ENCODE results near the gene GLYATL1B.
"Not testable (repeated sequence)": the region's sequence is repeated elsewhere in the genome, so short reads cannot be mapped to it uniquely, and the experiment has no call there.

Gene GLYATL1B

DNA sequence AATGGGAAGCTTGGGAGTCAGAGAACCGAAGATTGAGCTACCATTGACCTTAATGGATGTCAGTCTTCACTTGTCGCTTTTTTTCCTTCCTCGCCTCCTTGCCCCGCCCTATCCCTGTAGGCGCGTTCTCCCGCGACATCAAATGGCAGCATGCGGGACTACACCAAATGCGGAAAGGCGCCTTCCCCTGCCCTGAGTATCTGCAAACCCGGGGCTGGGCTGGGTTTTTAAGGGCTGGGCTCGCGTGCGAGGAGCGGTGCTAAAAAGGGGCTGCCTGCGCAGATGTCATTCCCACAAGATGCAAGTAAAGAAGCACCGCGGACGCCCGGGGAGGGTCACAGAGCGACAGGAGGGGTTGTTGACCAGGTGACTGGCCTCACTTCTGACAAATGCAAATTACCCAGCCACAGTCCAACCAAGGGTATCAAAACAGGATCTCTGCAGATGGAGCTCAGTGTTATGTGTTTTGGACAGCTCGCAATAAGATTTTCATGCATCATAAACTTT, 16.2 kb downstream of the GLYATL1B start:
- no peak overlapping the region for H3K9ac ChIP-seq (ENCODE audit: low read length)
- no peaks in the 10 kb centered on the region for H3K9me3 ChIP-seq (ENCODE audit: control insufficient read depth, low read depth, low read length)
- peaks cover 8% of the 10 kb centered on the region for H3K27me3 ChIP-seq (ENCODE audit: control insufficient read depth, insufficient read depth, low read length)
- no peak overlapping the region for H3K27ac ChIP-seq (ENCODE audit: low read length)
- H3K36me3 ChIP-seq (ENCODE audit: control insufficient read depth, low read depth, low read length) = no peaks in the 10 kb centered on the region
- peaks cover 16% of the 10 kb centered on the region for H3K4me1 ChIP-seq (ENCODE audit: control insufficient read depth, low read depth, low read length)
- H3K4me3 ChIP-seq (ENCODE audit: low read length) = peak overlapping the region; percentile 40

- Histone ChIP-seq H3K9ac (ENCODE audit: low read length) (peak within 1 kb of the TSS; percentile 74), H3K27ac (ENCODE audit: low read length) (no peak within 1 kb of the TSS), H3K27me3 (ENCODE audit: control insufficient read depth, insufficient read depth, low read length) (peaks cover 19% of the 10 kb centered on the region), H3K4me3 (ENCODE audit: low read length) (peak within 1 kb of the TSS; percentile 81), H3K4me1 (ENCODE audit: control insufficient read depth, low read depth, low read length) (peaks cover 17% of the 10 kb centered on the region), H3K36me3 (ENCODE audit: control insufficient read depth, low read depth, low read length) (peaks cover 24% of the 10 kb centered on the region), H3K9me3 (ENCODE audit: control insufficient read depth, low read depth, low read length) (no peaks in the 10 kb centered on the region)
Observed at GRCh38 chr11:59106363-59107336, 20.5 kb downstream of the GLYATL1B start, which contains the start of gene FAM111B. Gene FAM111B (plus strand): TSS chr11:59107237. CDS start chr11:59109626, 2,389 bp downstream.

GRCh38 chr11:59107721-59108120, 21.6 kb downstream of the GLYATL1B start:
- H3K27ac ChIP-seq (ENCODE audit: low read length); H3K9me3 ChIP-seq (ENCODE audit: control insufficient read depth, low read depth, low read length): not testable (repeated sequence)
- Histone ChIP-seq H3K27me3 (ENCODE audit: control insufficient read depth, insufficient read depth, low read length) (peaks cover 19% of the 10 kb centered on the region), H3K36me3 (ENCODE audit: control insufficient read depth, low read depth, low read length) (peaks cover 32% of the 10 kb centered on the region), H3K9ac (ENCODE audit: low read length) (peak overlapping the region; percentile 74), H3K4me1 (ENCODE audit: control insufficient read depth, low read depth, low read length) (peaks cover 17% of the 10 kb centered on the region), H3K4me3 (ENCODE audit: low read length) (peak overlapping the region; percentile 81)

- Histone ChIP-seq H3K9me3 (ENCODE audit: control insufficient read depth, low read depth, low read length) (no peaks in the 10 kb centered on the region), H3K27me3 (ENCODE audit: control insufficient read depth, insufficient read depth, low read length) (peaks cover 9% of the 10 kb centered on the region), H3K4me1 (ENCODE audit: control insufficient read depth, low read depth, low read length) (peaks cover 10% of the 10 kb centered on the region), H3K36me3 (ENCODE audit: control insufficient read depth, low read depth, low read length) (peaks cover 42% of the 10 kb centered on the region), H3K4me3 (ENCODE audit: low read length) (no peak overlapping the region), H3K27ac (ENCODE audit: low read length) (no peak overlapping the region), H3K9ac (ENCODE audit: low read length) (no peak overlapping the region)
Observed at GRCh38 chr11:59112494-59112893, 26.4 kb downstream of the GLYATL1B start.

GRCh38 chr11:59114344-59114743, 28.2 kb downstream of the GLYATL1B start:
- H3K36me3 ChIP-seq (ENCODE audit: control insufficient read depth, low read depth, low read length) = peaks cover 38% of the 10 kb centered on the region
- H3K4me3 ChIP-seq (ENCODE audit: low read length) = no peak overlapping the region
- no peak overlapping the region for H3K27ac ChIP-seq (ENCODE audit: low read length)
- peaks cover 7% of the 10 kb centered on the region for H3K9me3 ChIP-seq (ENCODE audit: control insufficient read depth, low read depth, low read length)
- no peaks in the 10 kb centered on the region for H3K4me1 ChIP-seq (ENCODE audit: control insufficient read depth, low read depth, low read length)
- no peak overlapping the region for H3K9ac ChIP-seq (ENCODE audit: low read length)
- H3K27me3 ChIP-seq (ENCODE audit: control insufficient read depth, insufficient read depth, low read length) = no peaks in the 10 kb centered on the region

DNA sequence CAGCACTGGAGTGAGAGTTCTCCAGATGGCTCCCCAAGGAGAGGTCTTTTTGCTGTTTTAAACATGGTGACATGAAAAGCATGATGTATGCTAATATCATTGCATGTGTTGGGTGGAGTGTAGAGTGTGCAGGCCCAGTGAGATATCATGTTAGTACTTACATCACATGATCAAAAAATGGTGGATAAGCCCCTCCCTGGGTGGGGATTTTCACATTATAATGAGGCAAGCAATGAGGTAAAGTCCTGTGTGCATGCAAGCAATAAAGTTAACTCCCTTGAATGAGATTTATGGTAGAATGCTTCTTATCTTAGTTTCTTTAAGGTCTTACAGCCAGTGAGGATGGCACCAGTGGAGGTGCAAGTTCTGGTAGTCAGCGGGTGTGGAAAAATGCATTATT, 29.4 kb downstream of the GLYATL1B start:
- Histone ChIP-seq H3K27ac (ENCODE audit: low read length) (no peak overlapping the region), H3K4me1 (ENCODE audit: control insufficient read depth, low read depth, low read length) (no peaks in the 10 kb centered on the region), H3K4me3 (ENCODE audit: low read length) (no peak overlapping the region), H3K27me3 (ENCODE audit: control insufficient read depth, insufficient read depth, low read length) (no peaks in the 10 kb centered on the region), H3K36me3 (ENCODE audit: control insufficient read depth, low read depth, low read length) (peaks cover 34% of the 10 kb centered on the region), H3K9ac (ENCODE audit: low read length) (no peak overlapping the region), H3K9me3 (ENCODE audit: control insufficient read depth, low read depth, low read length) (peaks cover 11% of the 10 kb centered on the region)

DNA sequence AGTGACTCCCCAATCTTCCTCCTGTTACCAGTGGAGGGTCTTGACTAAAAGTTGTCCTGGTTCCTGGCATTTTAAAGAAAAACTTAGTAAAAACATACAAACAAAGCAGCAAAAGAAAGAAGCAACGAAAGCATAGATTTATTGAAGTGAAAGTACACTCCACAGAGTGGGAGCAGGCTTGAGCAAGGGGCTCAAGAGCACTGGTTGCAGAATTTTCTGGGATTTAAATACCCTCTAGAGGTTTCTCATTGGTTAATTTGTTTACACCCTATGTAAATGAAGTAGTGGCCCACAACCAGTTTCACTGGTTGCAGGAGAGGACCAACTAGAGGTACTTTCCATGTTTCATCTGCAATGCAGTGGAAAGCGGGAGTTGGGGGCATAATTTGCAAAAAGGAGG, 31.7 kb downstream of the GLYATL1B start:
- Histone ChIP-seq H3K27me3 (ENCODE audit: control insufficient read depth, insufficient read depth, low read length) (no peaks in the 10 kb centered on the region), H3K4me1 (ENCODE audit: control insufficient read depth, low read depth, low read length) (no peaks in the 10 kb centered on the region), H3K36me3 (ENCODE audit: control insufficient read depth, low read depth, low read length) (peaks cover 17% of the 10 kb centered on the region), H3K9me3 (ENCODE audit: control insufficient read depth, low read depth, low read length) (peaks cover 14% of the 10 kb centered on the region), H3K9ac (ENCODE audit: low read length) (no peak overlapping the region), H3K4me3 (ENCODE audit: low read length) (no peak overlapping the region), H3K27ac (ENCODE audit: low read length) (no peak overlapping the region)

GRCh38 chr11:59119826-59120225, 33.7 kb downstream of the GLYATL1B start:
- H3K27ac ChIP-seq (ENCODE audit: low read length) = no peak overlapping the region
- peaks cover 29% of the 10 kb centered on the region for H3K9me3 ChIP-seq (ENCODE audit: control insufficient read depth, low read depth, low read length)
- H3K27me3 ChIP-seq (ENCODE audit: control insufficient read depth, insufficient read depth, low read length) = no peaks in the 10 kb centered on the region
- H3K9ac ChIP-seq (ENCODE audit: low read length) = no peak overlapping the region
- H3K4me3 ChIP-seq (ENCODE audit: low read length) = no peak overlapping the region
- H3K36me3 ChIP-seq (ENCODE audit: control insufficient read depth, low read depth, low read length) = peaks cover 24% of the 10 kb centered on the region
- no peaks in the 10 kb centered on the region for H3K4me1 ChIP-seq (ENCODE audit: control insufficient read depth, low read depth, low read length)

DNA sequence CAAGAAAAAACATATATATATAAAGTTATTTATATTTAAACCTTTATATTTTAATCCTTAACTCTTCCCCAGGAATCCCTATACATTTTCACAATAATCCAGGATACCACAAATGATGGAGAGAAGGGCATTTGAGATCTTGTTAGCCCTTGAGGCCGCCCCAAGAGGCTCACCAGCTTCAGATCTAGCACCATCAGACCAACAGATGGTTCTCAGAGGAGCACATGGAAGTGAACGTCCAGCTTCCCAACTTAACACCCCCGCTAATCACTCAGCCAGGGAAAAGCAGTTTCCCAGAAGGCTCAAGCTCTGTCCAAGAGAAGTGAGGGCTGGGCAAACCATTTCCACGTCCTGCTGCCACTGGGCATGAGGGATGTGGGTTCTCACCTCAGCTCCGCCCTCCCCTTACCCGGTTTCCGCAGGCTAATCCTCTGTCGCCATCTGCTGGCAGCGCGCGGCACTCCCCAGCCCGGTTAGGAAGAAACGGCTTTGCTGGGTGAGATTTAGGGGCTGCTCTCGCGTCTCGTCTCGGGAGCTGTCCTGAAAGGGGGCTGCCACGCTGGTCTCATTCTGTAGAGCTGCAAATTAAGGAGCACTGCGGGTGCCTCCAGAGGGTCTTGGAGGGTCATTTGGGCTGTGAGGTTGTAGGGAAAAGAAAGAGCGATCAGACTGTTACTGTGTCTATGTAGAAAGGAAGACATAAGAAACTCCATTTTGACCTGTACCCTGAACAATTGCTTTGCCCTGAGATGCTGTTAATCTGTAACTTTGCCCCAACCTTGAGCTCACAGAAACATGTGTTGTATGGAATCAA, 49.7 kb downstream of the GLYATL1B start:
- Histone ChIP-seq H3K27ac (ENCODE audit: low read length) (no peak overlapping the region), H3K9ac (ENCODE audit: low read length) (no peak overlapping the region), H3K4me1 (ENCODE audit: control insufficient read depth, low read depth, low read length) (no peaks in the 10 kb centered on the region), H3K9me3 (ENCODE audit: control insufficient read depth, low read depth, low read length) (peaks cover 26% of the 10 kb centered on the region), H3K4me3 (ENCODE audit: low read length) (no peak overlapping the region), H3K36me3 (ENCODE audit: control insufficient read depth, low read depth, low read length) (peaks cover 7% of the 10 kb centered on the region), H3K27me3 (ENCODE audit: control insufficient read depth, insufficient read depth, low read length) (no peaks in the 10 kb centered on the region)

GRCh38 chr11:59136551-59136950, 50.4 kb downstream of the GLYATL1B start:
- not testable (repeated sequence) for H3K27me3 ChIP-seq (ENCODE audit: control insufficient read depth, insufficient read depth, low read length); H3K4me1 ChIP-seq (ENCODE audit: control insufficient read depth, low read depth, low read length); H3K4me3 ChIP-seq (ENCODE audit: low read length); H3K36me3 ChIP-seq (ENCODE audit: control insufficient read depth, low read depth, low read length); H3K9ac ChIP-seq (ENCODE audit: low read length); H3K27ac ChIP-seq (ENCODE audit: low read length)
- H3K9me3 ChIP-seq (ENCODE audit: control insufficient read depth, low read depth, low read length) = peaks cover 20% of the 10 kb centered on the region

GRCh38 chr11:59137190-59137589, 51.1 kb downstream of the GLYATL1B start:
- H3K36me3 ChIP-seq (ENCODE audit: control insufficient read depth, low read depth, low read length) = peaks cover 4% of the 10 kb centered on the region
- H3K27me3 ChIP-seq (ENCODE audit: control insufficient read depth, insufficient read depth, low read length) = no peaks in the 10 kb centered on the region
- H3K9ac ChIP-seq (ENCODE audit: low read length) = no peak overlapping the region
- peaks cover 3% of the 10 kb centered on the region for H3K4me1 ChIP-seq (ENCODE audit: control insufficient read depth, low read depth, low read length)
- no peak overlapping the region for H3K27ac ChIP-seq (ENCODE audit: low read length)
- no peak overlapping the region for H3K4me3 ChIP-seq (ENCODE audit: low read length)
- H3K9me3 ChIP-seq (ENCODE audit: control insufficient read depth, low read depth, low read length) = peaks cover 13% of the 10 kb centered on the region
